SK-N-SH (cell line): ENCODE measurements around the gene CDH18. TPM values are rescaled to one million over a fixed set of nuclear protein-coding genes. Genes with fewer than 3 reads are reported as not detected.
A peak's percentile ranks its signal among the peaks of the same experiment; 100 is the strongest.

Experiments used
- CTCF ChIA-PET: fragments of 300-600, 350-600 bp; formaldehyde crosslinking; extraction: SDS; loops from one replicate; lab custom pipeline; 2021; lab: Yijun Ruan, JAX
- POLR2A ChIA-PET: fragments of 350-600 bp; sonication (Branson Sonifier 250); formaldehyde crosslinking; extraction: SDS; loops from one replicate; lab custom pipeline; 2020; ENCODE audit warnings: antibody characterized with exemption, inconsistent platforms; lab: Yijun Ruan, JAX
- DNase-seq: peaks from one replicate; pipeline ENCODE4 v3.0.0; 2012
- H2AFZ ChIP-seq: fragments of 200-600 bp; sonication (generic); 2 replicates; pipeline ENCODE4 v1.8.1; 2016; ENCODE audit warnings: antibody characterized with exemption, mild to moderate bottlenecking, low read depth
- H3F3A ChIP-seq: fragments of 200-600 bp; sonication (generic); replicated peaks from 2 replicates; pipeline ENCODE3; 2016; ENCODE audit warnings: antibody characterized with exemption, mild to moderate bottlenecking; ENCODE audit not compliant: insufficient read depth
- H3K27ac ChIP-seq, 2 experiments: fragments of 200-500 bp in 1 of 2; fragments of 200-600 bp in 1 of 2; sonication (Bioruptor generic) in 1 of 2; sonication (generic), shearing (Covaris generic) in 1 of 2; 2 replicates each; pipeline versions ENCODE4 v1.5.1 to v1.6.1; 2014 to 2016; ENCODE audit warnings: low read depth in 2 of 2, inconsistent platforms in 1 of 2, low read length in 1 of 2, mild to moderate bottlenecking in 1 of 2, mixed read lengths in 1 of 2
- H3K27me3 ChIP-seq: fragments of 200-600 bp; sonication (generic), shearing (Covaris generic); 2 replicates; pipeline ENCODE4 v1.6.1; 2016; ENCODE audit warnings: mixed run types; ENCODE audit not compliant: insufficient read depth
- H3K36me3 ChIP-seq, 2 experiments: fragments of 200-500 bp in 1 of 2; fragments of 200-600 bp in 1 of 2; sonication (Bioruptor generic) in 1 of 2; sonication (generic) in 1 of 2; replicated peaks in 1 of 2; 2 replicates each; pipeline versions ENCODE3 to v1.5.1; 2014 to 2016; ENCODE audit warnings: low read length in 1 of 2, mild to moderate bottlenecking in 1 of 2; ENCODE audit not compliant: insufficient read depth in 2 of 2, control insufficient read depth in 1 of 2
- H3K4me1 ChIP-seq, 2 experiments: fragments of 200-500 bp in 1 of 2; fragments of 200-600 bp in 1 of 2; sonication (Bioruptor generic) in 1 of 2; sonication (generic), shearing (Covaris generic) in 1 of 2; 2 replicates each; pipeline versions ENCODE4 v1.5.1 to v1.6.1; 2014 to 2016; ENCODE audit warnings: low read depth in 1 of 2, low read length in 1 of 2, mixed run types in 1 of 2; ENCODE audit not compliant: insufficient read depth in 2 of 2, control insufficient read depth in 1 of 2
- H3K4me2 ChIP-seq: fragments of 200-600 bp; sonication (generic), shearing (Covaris generic); 2 replicates; pipeline ENCODE4 v1.6.1; 2017; ENCODE audit warnings: mixed run types
- H3K4me3 ChIP-seq, 2 experiments: fragments of 200-500 bp in 1 of 2; fragments of 200-600 bp in 1 of 2; sonication (Bioruptor generic) in 1 of 2; sonication (generic), shearing (Covaris generic) in 1 of 2; 2 replicates each; pipeline versions ENCODE4 v1.5.1 to v1.8.1; 2014 to 2016; ENCODE audit warnings: low read depth in 2 of 2, inconsistent platforms in 1 of 2, low read length in 1 of 2, mild to moderate bottlenecking in 1 of 2, mixed read lengths in 1 of 2, moderate library complexity in 1 of 2
- H3K79me2 ChIP-seq: fragments of 200-600 bp; sonication (generic); 2 replicates; pipeline ENCODE4 v1.8.1; 2017; ENCODE audit warnings: mild to moderate bottlenecking; ENCODE audit not compliant: insufficient read depth
- H3K9ac ChIP-seq: fragments of 200-600 bp; sonication (generic); 2 replicates; pipeline ENCODE4 v1.6.1; 2017; ENCODE audit warnings: mixed run types
- H3K9me2 ChIP-seq: fragments of 200-600 bp; sonication (generic); 2 replicates; pipeline ENCODE4 v1.6.1; 2017; ENCODE audit warnings: mixed run types
- H3K9me3 ChIP-seq: fragments of 200-600 bp; sonication (generic); 2 replicates; pipeline ENCODE4 v1.6.1; 2017; ENCODE audit warnings: mixed run types, mild to moderate bottlenecking, moderate library complexity
- H4K20me1 ChIP-seq: fragments of 200-600 bp; sonication (generic); 2 replicates; pipeline ENCODE4 v1.6.1; 2017; ENCODE audit warnings: mild to moderate bottlenecking, mixed run types; ENCODE audit not compliant: insufficient read depth
- CHD2 ChIP-seq: fragments of 150-350 bp; IDR thresholded peaks from 2 replicates; pipeline ENCODE4 v1.6.1; 2018; ENCODE audit warnings: low read length; ENCODE audit not compliant: partially characterized antibody
- GATA2 ChIP-seq: sonication (generic); formaldehyde crosslinking; IDR thresholded peaks from 2 replicates; pipeline ENCODE4 v1.5.0; 2020; ENCODE audit warnings: mild to moderate bottlenecking, missing genetic modification reagents
- IRF3 ChIP-seq: fragments of 150-350 bp; IDR thresholded peaks from 2 replicates; pipeline ENCODE4 v1.6.1; 2016; ENCODE audit warnings: mild to moderate bottlenecking, low read depth, low read length
- MXI1 ChIP-seq: IDR thresholded peaks from 2 replicates; pipeline ENCODE4 v1.6.1; 2012; ENCODE audit warnings: mild to moderate bottlenecking, low read depth, low read length, improper control_type of control experiment
- NFIC ChIP-seq: IDR thresholded peaks from 2 replicates; pipeline ENCODE4 v1.4.0; 2012; ENCODE audit warnings: borderline replicate concordance
- POLR2AphosphoS5 ChIP-seq: IDR thresholded peaks from 2 replicates; pipeline ENCODE4 v1.6.1; 2012; ENCODE audit warnings: low read depth, low read length
- RAD21 ChIP-seq: IDR thresholded peaks from 2 replicates; pipeline ENCODE4 v1.6.1; 2012; ENCODE audit warnings: mild to moderate bottlenecking, low read length
- RCOR1 ChIP-seq: fragments of 150-350 bp; IDR thresholded peaks from 2 replicates; pipeline ENCODE4 v1.6.1; 2017; ENCODE audit warnings: antibody characterized with exemption, low read length
- RFX5 ChIP-seq: IDR thresholded peaks from 2 replicates; pipeline ENCODE4 v1.6.1; 2012; ENCODE audit warnings: mild to moderate bottlenecking, improper control_type of control experiment, low read length
- TCF12 ChIP-seq: IDR thresholded peaks from 2 replicates; pipeline ENCODE4 v1.4.0; 2012
- TEAD4 ChIP-seq: IDR thresholded peaks from 2 replicates; pipeline ENCODE4 v1.4.0; 2012; ENCODE audit warnings: mild to moderate bottlenecking, borderline replicate concordance; ENCODE audit not compliant: insufficient read depth
- ZBTB33 ChIP-seq: IDR thresholded peaks from 2 replicates; pipeline ENCODE4 v1.4.0; 2012; ENCODE audit warnings: low read depth, borderline replicate concordance
- WGBS: methylation state at CpG from one replicate; pipeline ENCODE4 v1.1.6; 2017; ENCODE audit warnings: low lambda C conversion rate; 5-methylcytosine and 5-hydroxymethylcytosine counted together
- polyA plus RNA-seq, 3 experiments: library from polyadenylated mRNA; depleted of rRNA; stranded (reverse); fragments of >200 nt; gene quantifications; 2 replicates each; pipeline ENCODE4 v1.2.3, GENCODE V29; 2012
- TF ChIP-seq, protein P1 (sequence below): IDR thresholded peaks from 2 replicates; pipeline ENCODE4; 2012

CDH18 gene
- polyA plus RNA-seq, 1 of the 3 experiments (the other 2 are of a cell fraction): 6.0 TPM

GRCh38 chr5:19770396-19770795 lies 217.6 kb downstream of the CDH18 start:
- H3K4me2 ChIP-seq: no peak overlapping the region
- H4K20me1 ChIP-seq: no peaks in the 10 kb centered on the region
- TF ChIP-seq RAD21: no peak
- TF ChIP-seq NFIC: peak; percentile 28; the same call in 1 of the 2 replicates
- no peak overlapping the region; a peak in 1 of 4 replicates for H3K27ac ChIP-seq
- no peak for DNase-seq
- H3K4me1 ChIP-seq: no peaks in the 10 kb centered on the region
- no peaks in the 10 kb centered on the region for H3K27me3 ChIP-seq
- H3K9me2 ChIP-seq: no peaks in the 10 kb centered on the region
- H3K9ac ChIP-seq: no peak overlapping the region
- no peaks in the 10 kb centered on the region for H3K9me3 ChIP-seq
- H3F3A ChIP-seq: no peaks in the 10 kb centered on the region
- H2AFZ ChIP-seq: no peak overlapping the region
- no peaks in the 10 kb centered on the region for H3K36me3 ChIP-seq
- CTCF ChIA-PET: no interaction called here
- H3K4me3 ChIP-seq: no peak overlapping the region
- POLR2A ChIA-PET: no interaction called here
- H3K79me2 ChIP-seq: no peaks in the 10 kb centered on the region

DNA sequence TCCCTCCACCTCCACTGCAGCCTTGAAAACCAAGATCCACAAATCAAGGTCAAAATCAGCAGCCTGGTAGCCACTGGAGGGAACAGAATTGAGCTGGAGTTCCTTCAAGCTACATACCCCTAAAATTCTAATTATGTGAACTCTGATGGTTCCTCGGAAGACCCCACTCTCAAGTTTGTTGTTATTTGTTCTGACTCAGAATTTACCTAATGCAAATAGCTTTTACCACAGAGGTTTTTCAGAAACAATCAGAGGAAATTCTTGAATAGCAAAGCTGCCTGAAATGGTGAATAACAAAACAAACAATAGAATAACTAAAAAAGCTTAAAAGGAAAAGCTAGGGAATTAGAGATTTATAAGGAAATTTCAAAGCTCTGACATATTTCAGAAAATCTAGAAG lies 220.0 kb downstream of the CDH18 start:
- H3K9me2 ChIP-seq: no peaks in the 10 kb centered on the region
- no peak for DNase-seq
- no peak overlapping the region for H3K4me3 ChIP-seq
- no peaks in the 10 kb centered on the region for H3K4me1 ChIP-seq
- no peak overlapping the region for H2AFZ ChIP-seq
- H3K27ac ChIP-seq: no peak overlapping the region
- no peaks in the 10 kb centered on the region for H3K9me3 ChIP-seq
- H3K4me2 ChIP-seq: no peak overlapping the region
- 32% methylated on average over 1 of the region's 1 CpG for WGBS
- CTCF ChIA-PET: no interaction called here
- no peak overlapping the region for H3K9ac ChIP-seq
- H3K36me3 ChIP-seq: no peaks in the 10 kb centered on the region
- H3F3A ChIP-seq: no peaks in the 10 kb centered on the region
- no peaks in the 10 kb centered on the region for H3K79me2 ChIP-seq
- no peaks in the 10 kb centered on the region for H3K27me3 ChIP-seq
- H4K20me1 ChIP-seq: no peaks in the 10 kb centered on the region
- TF ChIP-seq GATA2 (no peak), POLR2AphosphoS5 (no peak), CHD2 (no peak), MXI1 (no peak), IRF3 (no peak), TCF12 (no peak), RFX5 (no peak)
- TF ChIP-seq, protein P1, sequence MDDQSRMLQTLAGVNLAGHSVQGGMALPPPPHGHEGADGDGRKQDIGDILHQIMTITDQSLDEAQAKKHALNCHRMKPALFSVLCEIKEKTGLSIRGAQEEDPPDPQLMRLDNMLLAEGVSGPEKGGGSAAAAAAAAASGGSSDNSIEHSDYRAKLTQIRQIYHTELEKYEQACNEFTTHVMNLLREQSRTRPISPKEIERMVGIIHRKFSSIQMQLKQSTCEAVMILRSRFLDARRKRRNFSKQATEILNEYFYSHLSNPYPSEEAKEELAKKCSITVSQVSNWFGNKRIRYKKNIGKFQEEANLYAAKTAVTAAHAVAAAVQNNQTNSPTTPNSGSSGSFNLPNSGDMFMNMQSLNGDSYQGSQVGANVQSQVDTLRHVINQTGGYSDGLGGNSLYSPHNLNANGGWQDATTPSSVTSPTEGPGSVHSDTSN: no peak
- POLR2A ChIA-PET: no interaction called here

DNA sequence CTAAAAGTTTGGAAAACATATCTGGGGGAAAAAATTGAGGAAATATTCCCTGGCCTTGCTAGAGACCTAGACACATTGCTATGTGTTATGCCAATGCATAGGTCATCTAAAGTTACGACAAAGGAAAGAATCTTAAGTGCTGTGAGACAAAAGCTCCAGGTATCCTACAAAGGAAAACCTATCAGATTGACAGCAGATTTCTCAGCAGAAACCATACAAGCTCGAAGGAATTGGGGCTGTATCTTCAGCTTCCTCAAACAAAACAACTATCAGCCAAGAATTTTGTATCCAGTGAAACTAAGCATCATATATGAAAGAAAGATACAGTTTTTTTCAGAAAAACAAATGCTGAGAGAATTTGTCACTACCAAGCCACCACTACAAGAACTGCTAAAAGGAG lies 234.4 kb downstream of the CDH18 start:
- H3F3A ChIP-seq: no peaks in the 10 kb centered on the region
- H3K9me3 ChIP-seq: peaks cover 4% of the 10 kb centered on the region; the same call in 1 of the 2 replicates
- no peaks in the 10 kb centered on the region for H4K20me1 ChIP-seq
- WGBS: 22% methylated on average over 2 of the region's 2 CpGs
- H3K9me2 ChIP-seq: no peaks in the 10 kb centered on the region
- H3K4me2 ChIP-seq: no peak overlapping the region
- H3K4me3 ChIP-seq: no peak overlapping the region
- DNase-seq: no peak
- H3K79me2 ChIP-seq: no peaks in the 10 kb centered on the region
- TF ChIP-seq ZBTB33 (no peak), TCF12 (no peak), TEAD4 (no peak), RCOR1 (no peak)
- H3K36me3 ChIP-seq: no peaks in the 10 kb centered on the region
- H3K27ac ChIP-seq: no peak overlapping the region
- no peak overlapping the region for H3K9ac ChIP-seq
- CTCF ChIA-PET: no interaction called here
- POLR2A ChIA-PET: no interaction called here
- H3K27me3 ChIP-seq: no peaks in the 10 kb centered on the region
- H3K4me1 ChIP-seq: no peaks in the 10 kb centered on the region
- H2AFZ ChIP-seq: no peak overlapping the region
